AG04449 (cell line): Measurements from ENCODE around the gene CCDC24.

ENCODE experiments used
- CTCF ChIA-PET: fragments of 350-600 bp; formaldehyde crosslinking; extraction: SDS; loops from one replicate; lab custom pipeline; 2021; ENCODE audit warnings: antibody characterized with exemption; lab: Yijun Ruan, JAX
- POLR2A ChIA-PET: fragments of 400-600, 350-600 bp; formaldehyde crosslinking; extraction: SDS; loops from one replicate; lab custom pipeline; 2020; ENCODE audit warnings: antibody characterized with exemption, inconsistent platforms; lab: Yijun Ruan, JAX
- DNase-seq: peaks from one replicate; pipeline ENCODE4 v3.0.0-alpha.2; 2010; ENCODE audit warnings: low read depth, low spot score
- H3K4me3 ChIP-seq: 2 replicates; pipeline ENCODE4 v1.5.1; 2011; ENCODE audit warnings: low read depth, mild to moderate bottlenecking, control low read depth, low read length
- CTCF ChIP-seq: IDR thresholded peaks from one replicate; pipeline ENCODE4 v1.5.1; 2011; ENCODE audit warnings: mild to moderate bottlenecking, moderate library complexity, low read length, control low read depth, inconsistent platforms; ENCODE audit not compliant: insufficient read depth; ENCODE audit errors: missing control alignments

CCDC24 gene

GRCh38 chr1:44015206-44015605 lies 23.8 kb downstream of the CCDC24 start:
- CTCF ChIA-PET = interaction anchor here (1.0 to 15.1 kb wide), 4 partner anchors 11 to 32 kb away, joined by 3 to 170 read pairs (median 10); partner anchors contain the start of gene SLC6A9
- H3K4me3 ChIP-seq = no peak overlapping the region
- POLR2A ChIA-PET = interaction anchor here (1.3 kb wide), 1 partner anchor 16 kb away, joined by 5 read pairs; the partner anchor contains the start of gene SLC6A9
- TF ChIP-seq CTCF = no peak
- DNase-seq = no peak

DNA sequence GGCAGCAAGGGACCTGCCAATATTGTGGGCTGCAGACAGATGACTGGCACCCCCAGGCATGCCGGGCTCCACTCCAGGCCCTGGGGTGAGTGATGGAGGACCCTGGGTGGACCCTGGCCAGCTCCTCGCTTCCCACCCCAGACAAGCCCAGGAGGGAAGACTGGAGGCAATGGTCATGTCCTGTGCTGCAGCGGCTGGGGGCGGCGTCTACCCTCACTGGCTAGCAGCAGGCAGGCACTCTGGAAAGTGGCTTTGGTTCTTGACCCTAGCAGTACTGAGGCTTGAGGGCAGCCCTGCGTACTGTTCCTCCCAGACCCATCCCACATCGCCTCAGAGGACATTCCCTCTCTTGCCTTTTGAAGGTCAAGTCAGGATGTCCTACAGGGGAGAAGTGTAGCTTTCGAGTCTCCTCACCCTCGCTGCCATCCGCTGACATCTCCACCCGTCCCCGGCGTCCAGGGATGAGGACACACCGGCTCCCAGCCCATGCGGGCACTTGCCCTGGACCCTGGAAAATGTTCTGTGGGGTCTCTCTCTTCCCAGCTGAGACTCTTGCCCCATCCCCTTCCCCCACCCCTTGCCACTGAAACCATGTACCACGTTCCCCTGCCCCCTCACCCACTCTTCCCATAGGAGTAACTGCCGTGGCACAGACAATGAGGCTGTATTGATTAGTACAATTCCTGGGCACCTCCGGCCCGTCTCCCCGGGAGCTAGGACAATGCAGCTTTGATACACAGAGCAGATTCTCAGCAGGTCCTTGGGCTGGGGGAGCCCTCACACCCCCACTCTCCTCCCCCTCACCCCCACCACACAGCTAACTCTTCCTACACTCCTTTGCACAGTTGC lies 24.9 kb downstream of the CCDC24 start:
- no peak for TF ChIP-seq CTCF
- CTCF ChIA-PET = interaction anchor here (1.0 to 15.1 kb wide), 2 partner anchors 12 to 20 kb away, joined by 4 to 170 read pairs; no protein-coding TSS in a partner anchor

DNA sequence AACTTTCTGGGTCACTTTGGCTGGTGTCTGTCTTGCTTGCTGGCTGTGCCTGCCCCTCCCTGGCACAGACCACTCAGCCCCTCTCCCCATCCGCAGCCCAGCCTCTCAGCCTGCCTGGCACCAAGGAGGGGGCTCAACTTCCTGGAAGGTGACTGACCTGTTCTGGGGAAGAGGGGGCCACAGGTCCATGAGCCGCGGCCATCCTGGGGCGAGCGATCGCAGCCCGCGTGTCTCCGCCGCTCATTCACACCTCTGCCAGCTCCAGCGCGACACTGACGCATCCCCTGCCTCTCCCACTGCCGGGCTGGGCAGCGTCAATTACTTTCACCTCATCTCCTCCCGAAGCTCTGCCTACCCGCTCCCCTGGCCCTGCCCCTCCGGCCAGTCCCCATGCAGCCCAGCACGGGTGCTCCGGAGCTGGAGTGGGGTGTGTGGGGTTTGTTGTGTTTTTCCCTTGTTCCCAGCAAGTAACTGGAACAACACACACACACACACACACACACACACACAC lies 25.5 kb downstream of the CCDC24 start:
- POLR2A ChIA-PET = interaction anchor here (0.9 kb wide), 1 partner anchor 10 kb away, joined by 3 read pairs; no protein-coding TSS in a partner anchor
- no peak for DNase-seq
- CTCF ChIA-PET = interaction anchor here (1.0 to 15.1 kb wide), 2 partner anchors 12 to 19 kb away, joined by 4 to 170 read pairs; no protein-coding TSS in a partner anchor
- no peak for TF ChIP-seq CTCF
- H3K4me3 ChIP-seq = no peak overlapping the region

More for the DNA sequence above, 24.9 kb downstream of the CCDC24 start:
- H3K4me3 ChIP-seq = no peak overlapping the region
- DNase-seq = no peak
- POLR2A ChIA-PET = interaction anchor here (1.3 kb wide), 1 partner anchor 15 kb away, joined by 5 read pairs; the partner anchor contains the start of gene SLC6A9

DNA sequence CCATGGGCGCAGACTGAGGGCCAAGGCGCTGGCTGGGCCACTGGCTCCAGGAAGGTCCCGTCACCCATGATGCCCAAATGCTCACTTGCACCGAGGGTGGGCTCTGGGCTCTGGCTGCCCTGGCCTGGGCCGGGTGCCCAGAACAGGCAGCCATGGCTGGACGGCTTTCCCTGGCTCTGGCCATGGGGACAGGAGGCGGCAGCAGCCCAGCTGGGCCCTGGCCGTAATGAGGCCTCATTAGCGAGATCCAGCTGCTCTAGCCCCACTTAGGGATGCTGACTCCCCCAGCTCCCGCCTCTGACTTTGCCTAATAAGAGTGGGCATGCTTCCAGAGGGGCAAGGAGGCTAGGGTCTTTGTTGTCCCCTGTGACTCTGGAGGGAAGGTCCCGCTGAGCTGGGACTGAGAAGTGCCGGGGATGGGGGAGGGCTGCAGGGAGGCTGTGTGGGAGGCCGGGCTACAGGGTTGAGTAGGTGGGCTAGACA lies 28.1 kb downstream of the CCDC24 start:
- DNase-seq = no peak
- ChIA-PET POLR2A (no interaction called here), CTCF (interaction anchor here (1.4 to 15.1 kb wide), 3 partner anchors 8 to 18 kb away, joined by 6 to 170 read pairs (median 14); no protein-coding TSS in a partner anchor)

DNA sequence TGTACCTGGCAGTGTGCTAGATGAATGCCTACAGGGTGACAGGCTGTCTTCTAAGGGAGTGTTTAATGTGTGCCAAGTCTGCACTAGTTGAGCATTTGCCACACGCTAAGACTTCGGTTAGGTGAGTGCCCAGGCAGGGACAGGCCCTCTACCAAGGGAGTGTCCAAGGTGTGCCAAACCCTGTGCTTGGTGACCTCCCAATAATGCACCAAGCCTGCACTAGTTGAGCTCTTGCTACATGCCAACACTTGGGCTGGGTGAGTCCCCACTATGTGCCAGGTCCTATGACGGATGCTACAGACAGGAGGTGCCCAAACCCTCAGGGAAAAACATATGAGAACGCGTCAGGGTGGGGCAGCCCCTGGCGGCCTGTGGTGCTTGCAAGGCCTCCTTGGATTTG lies 29.1 kb downstream of the CCDC24 start:
- CTCF ChIA-PET = interaction anchor here (0.7 to 15.1 kb wide), 4 partner anchors 8 to 17 kb away, joined by 3 to 170 read pairs (median 10); no protein-coding TSS in a partner anchor
- TF ChIP-seq CTCF = no peak
- H3K4me3 ChIP-seq = no peak overlapping the region
- no peak for DNase-seq
- POLR2A ChIA-PET = interaction anchor here (1.1 kb wide), 1 partner anchor 11 kb away, joined by 7 read pairs; the partner anchor contains the start of gene SLC6A9

More for the DNA sequence above, 28.1 kb downstream of the CCDC24 start:
- TF ChIP-seq CTCF = no peak
- no peak overlapping the region for H3K4me3 ChIP-seq
